GM21526 (cell line): ENCODE results near the gene PCGF3.

ENCODE experiments used
- ATAC-seq: cut with Tn5 transposase; IDR thresholded peaks from one replicate; pipeline ENCODE4 v1.9.1; 2021; ENCODE audit warnings: moderate library complexity; ENCODE audit not compliant: unreplicated experiment, low FRiP score

Gene PCGF3

GRCh38 chr4:818106-818921 is 112.7 kb downstream of the PCGF3 start:
- ATAC-seq, result no peak

GRCh38 chr4:819401-820229 is 114.0 kb downstream of the PCGF3 start:
- no peak for ATAC-seq
